ENCODE results near the gene SRPX. TPM values are rescaled to one million over a fixed set of nuclear protein-coding genes. Genes with fewer than 3 reads are reported as not detected.

SRPX gene
- polyA plus RNA-seq, 1 of the 3 experiments (the other 2 are of a cell fraction): 124 TPM

DNA sequence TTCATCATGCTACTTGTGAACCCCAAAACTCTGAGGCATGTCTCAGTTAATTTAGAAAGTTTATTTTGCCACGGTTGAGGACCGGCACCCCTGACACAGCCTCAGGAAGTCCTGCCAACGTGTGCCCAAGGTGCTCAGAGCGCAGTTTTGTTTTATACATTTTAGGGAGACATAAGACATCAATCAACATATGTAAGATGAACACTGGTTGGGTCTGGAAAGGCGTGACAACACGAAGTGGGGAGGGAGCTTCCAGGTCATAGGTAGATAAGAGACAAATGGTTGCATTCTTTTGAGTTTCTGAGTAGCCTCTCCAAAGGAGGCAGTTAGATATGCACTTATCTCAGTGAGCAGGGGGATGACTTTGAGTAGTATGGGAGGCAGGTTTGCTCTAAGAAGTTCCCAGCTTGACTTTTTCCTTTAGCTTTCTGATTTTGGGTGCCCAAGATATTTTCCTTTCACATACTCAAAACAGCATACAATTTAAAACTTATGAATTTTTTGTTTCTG is 115.4 kb downstream of the SRPX start:
- POLR2A ChIA-PET: no interaction called here
- no peaks in the 10 kb centered on the region for H3F3A ChIP-seq (replicated peaks; ENCODE audit: insufficient read depth)

More for the DNA sequence above, 115.4 kb downstream of the SRPX start:
- Histone ChIP-seq H4K20me1 (ENCODE audit: insufficient read depth) (no peaks in the 10 kb centered on the region), H3K9ac (no peak overlapping the region), H3K4me3 (ENCODE audit: low read depth in 2 of 2, low read length in 1 of 2) (no peak overlapping the region), H3K36me3 (replicated peaks in 1 of 2; ENCODE audit: control insufficient read depth in 1 of 2, insufficient read depth in 2 of 2, low read length in 1 of 2) (no peaks in the 10 kb centered on the region), H3K27me3 (ENCODE audit: insufficient read depth) (no peaks in the 10 kb centered on the region), H3K27ac (ENCODE audit: low read depth in 2 of 2, low read length in 1 of 2) (no peak overlapping the region), H3K9me3 (no peaks in the 10 kb centered on the region), H3K9me2 (no peaks in the 10 kb centered on the region), H2AFZ (ENCODE audit: low read depth) (no peak overlapping the region), H3K4me1 (ENCODE audit: control insufficient read depth in 1 of 2, insufficient read depth in 2 of 2, low read depth in 1 of 2, low read length in 1 of 2) (no peaks in the 10 kb centered on the region), H3K79me2 (ENCODE audit: insufficient read depth) (no peaks in the 10 kb centered on the region), H3K4me2 (no peak overlapping the region)
- CTCF ChIA-PET: interaction anchor here (0.8 kb wide), 1 partner anchor 17 kb away, joined by 3 read pairs; no protein-coding TSS in a partner anchor
- WGBS (ENCODE audit: low lambda C conversion rate): 22% methylated on average over 6 of the region's 6 CpGs
- DNase-seq: no peak
- no peak for TF ChIP-seq FOXM1 (IDR thresholded peaks at IDR 0.05; ENCODE audit: low read depth)
- TF ChIP-seq, protein P1, sequence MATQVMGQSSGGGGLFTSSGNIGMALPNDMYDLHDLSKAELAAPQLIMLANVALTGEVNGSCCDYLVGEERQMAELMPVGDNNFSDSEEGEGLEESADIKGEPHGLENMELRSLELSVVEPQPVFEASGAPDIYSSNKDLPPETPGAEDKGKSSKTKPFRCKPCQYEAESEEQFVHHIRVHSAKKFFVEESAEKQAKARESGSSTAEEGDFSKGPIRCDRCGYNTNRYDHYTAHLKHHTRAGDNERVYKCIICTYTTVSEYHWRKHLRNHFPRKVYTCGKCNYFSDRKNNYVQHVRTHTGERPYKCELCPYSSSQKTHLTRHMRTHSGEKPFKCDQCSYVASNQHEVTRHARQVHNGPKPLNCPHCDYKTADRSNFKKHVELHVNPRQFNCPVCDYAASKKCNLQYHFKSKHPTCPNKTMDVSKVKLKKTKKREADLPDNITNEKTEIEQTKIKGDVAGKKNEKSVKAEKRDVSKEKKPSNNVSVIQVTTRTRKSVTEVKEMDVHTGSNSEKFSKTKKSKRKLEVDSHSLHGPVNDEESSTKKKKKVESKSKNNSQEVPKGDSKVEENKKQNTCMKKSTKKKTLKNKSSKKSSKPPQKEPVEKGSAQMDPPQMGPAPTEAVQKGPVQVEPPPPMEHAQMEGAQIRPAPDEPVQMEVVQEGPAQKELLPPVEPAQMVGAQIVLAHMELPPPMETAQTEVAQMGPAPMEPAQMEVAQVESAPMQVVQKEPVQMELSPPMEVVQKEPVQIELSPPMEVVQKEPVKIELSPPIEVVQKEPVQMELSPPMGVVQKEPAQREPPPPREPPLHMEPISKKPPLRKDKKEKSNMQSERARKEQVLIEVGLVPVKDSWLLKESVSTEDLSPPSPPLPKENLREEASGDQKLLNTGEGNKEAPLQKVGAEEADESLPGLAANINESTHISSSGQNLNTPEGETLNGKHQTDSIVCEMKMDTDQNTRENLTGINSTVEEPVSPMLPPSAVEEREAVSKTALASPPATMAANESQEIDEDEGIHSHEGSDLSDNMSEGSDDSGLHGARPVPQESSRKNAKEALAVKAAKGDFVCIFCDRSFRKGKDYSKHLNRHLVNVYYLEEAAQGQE (IDR thresholded peaks at IDR 0.05; ENCODE audit: low read depth, low read length): no peak
- TF ChIP-seq, protein P2, sequence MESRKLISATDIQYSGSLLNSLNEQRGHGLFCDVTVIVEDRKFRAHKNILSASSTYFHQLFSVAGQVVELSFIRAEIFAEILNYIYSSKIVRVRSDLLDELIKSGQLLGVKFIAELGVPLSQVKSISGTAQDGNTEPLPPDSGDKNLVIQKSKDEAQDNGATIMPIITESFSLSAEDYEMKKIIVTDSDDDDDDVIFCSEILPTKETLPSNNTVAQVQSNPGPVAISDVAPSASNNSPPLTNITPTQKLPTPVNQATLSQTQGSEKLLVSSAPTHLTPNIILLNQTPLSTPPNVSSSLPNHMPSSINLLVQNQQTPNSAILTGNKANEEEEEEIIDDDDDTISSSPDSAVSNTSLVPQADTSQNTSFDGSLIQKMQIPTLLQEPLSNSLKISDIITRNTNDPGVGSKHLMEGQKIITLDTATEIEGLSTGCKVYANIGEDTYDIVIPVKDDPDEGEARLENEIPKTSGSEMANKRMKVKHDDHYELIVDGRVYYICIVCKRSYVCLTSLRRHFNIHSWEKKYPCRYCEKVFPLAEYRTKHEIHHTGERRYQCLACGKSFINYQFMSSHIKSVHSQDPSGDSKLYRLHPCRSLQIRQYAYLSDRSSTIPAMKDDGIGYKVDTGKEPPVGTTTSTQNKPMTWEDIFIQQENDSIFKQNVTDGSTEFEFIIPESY (IDR thresholded peaks at IDR 0.05; ENCODE audit: borderline replicate concordance, low read depth): no peak
- TF ChIP-seq SMC3 (IDR thresholded peaks at IDR 0.05; ENCODE audit: low read depth, low read length): no peak
- TF ChIP-seq ELF1 (IDR thresholded peaks at IDR 0.05): no peak
- no peak for TF ChIP-seq RFX5 (IDR thresholded peaks at IDR 0.05; ENCODE audit: low read length)
- TF ChIP-seq RAD21 (IDR thresholded peaks at IDR 0.05; ENCODE audit: low read length): no peak
- TF ChIP-seq POLR2AphosphoS5 (IDR thresholded peaks at IDR 0.05; ENCODE audit: low read depth, low read length): no peak
- TF ChIP-seq, protein P3, sequence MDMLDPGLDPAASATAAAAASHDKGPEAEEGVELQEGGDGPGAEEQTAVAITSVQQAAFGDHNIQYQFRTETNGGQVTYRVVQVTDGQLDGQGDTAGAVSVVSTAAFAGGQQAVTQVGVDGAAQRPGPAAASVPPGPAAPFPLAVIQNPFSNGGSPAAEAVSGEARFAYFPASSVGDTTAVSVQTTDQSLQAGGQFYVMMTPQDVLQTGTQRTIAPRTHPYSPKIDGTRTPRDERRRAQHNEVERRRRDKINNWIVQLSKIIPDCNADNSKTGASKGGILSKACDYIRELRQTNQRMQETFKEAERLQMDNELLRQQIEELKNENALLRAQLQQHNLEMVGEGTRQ (IDR thresholded peaks at IDR 0.05; ENCODE audit: borderline replicate concordance, low read depth, low read length): no peak
- TF ChIP-seq EZH2phosphoT487 (IDR thresholded peaks at IDR 0.05; ENCODE audit: borderline replicate concordance, low read depth): no peak
- TF ChIP-seq TEAD4 (IDR thresholded peaks at IDR 0.05; ENCODE audit: borderline replicate concordance, insufficient read depth): no peak
- no peak for TF ChIP-seq NFIC (IDR thresholded peaks at IDR 0.05; ENCODE audit: borderline replicate concordance)
- TF ChIP-seq, protein P4, sequence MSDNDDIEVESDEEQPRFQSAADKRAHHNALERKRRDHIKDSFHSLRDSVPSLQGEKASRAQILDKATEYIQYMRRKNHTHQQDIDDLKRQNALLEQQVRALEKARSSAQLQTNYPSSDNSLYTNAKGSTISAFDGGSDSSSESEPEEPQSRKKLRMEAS (IDR thresholded peaks at IDR 0.05; ENCODE audit: low read depth): no peak
- no peak for TF ChIP-seq RXRA (IDR thresholded peaks at IDR 0.05; ENCODE audit: borderline replicate concordance, low read depth)
- TF ChIP-seq, protein P5, sequence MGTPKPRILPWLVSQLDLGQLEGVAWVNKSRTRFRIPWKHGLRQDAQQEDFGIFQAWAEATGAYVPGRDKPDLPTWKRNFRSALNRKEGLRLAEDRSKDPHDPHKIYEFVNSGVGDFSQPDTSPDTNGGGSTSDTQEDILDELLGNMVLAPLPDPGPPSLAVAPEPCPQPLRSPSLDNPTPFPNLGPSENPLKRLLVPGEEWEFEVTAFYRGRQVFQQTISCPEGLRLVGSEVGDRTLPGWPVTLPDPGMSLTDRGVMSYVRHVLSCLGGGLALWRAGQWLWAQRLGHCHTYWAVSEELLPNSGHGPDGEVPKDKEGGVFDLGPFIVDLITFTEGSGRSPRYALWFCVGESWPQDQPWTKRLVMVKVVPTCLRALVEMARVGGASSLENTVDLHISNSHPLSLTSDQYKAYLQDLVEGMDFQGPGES (IDR thresholded peaks at IDR 0.05; ENCODE audit: low read depth, low read length): no peak
- TF ChIP-seq TCF12 (IDR thresholded peaks at IDR 0.05): no peak
- no peak for TF ChIP-seq MEF2A (IDR thresholded peaks at IDR 0.05; ENCODE audit: borderline replicate concordance, low read depth)
- no peak for TF ChIP-seq GATA2 (CRISPR knock-in tag; IDR thresholded peaks at IDR 0.05)
- no peak for TF ChIP-seq TAF1 (IDR thresholded peaks at IDR 0.05; ENCODE audit: borderline replicate concordance, low read depth, low read length)
- no peak for TF ChIP-seq RCOR1 (IDR thresholded peaks at IDR 0.05; ENCODE audit: low read length)
